Measurements from ENCODE around the gene FLAD1. TPM values are rescaled to one million over a fixed set of nuclear protein-coding genes. Genes with fewer than 3 reads are reported as not detected.

The FLAD1 gene
- total and polyA plus RNA-seq, 2 of the 4 experiments (the other 2 are of a cell fraction): 26.3 to 37.3 TPM

DNA sequence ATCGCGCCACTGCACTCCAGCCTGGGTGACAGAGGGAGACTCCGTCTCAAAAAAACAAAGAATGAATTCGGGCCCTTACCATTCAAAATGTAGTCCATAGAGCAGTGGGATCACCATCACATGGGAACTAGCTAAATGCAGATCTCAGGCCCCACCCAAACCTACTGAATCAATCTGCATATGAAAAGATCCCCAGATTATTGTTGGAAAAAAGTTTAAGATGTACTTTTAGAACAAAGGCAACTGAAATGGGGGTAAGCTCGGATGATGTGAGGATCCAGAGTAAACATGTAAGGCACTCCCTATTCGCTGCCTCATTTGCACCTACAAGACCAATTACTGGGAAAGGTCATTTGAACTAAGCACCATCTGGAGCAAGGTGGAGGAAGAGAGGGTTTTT, 803 bp upstream of the FLAD1 start:
- dilution Hi-C loops (cut with HindIII; ENCODE audit: low sequenced_read_pairs, unreplicated experiment): no loop called here
- H3K9ac ChIP-seq (ENCODE audit: low read depth, low read length): peak overlapping the region; percentile 61; the same call in 1 of the 2 replicates
- TF ChIP-seq SMC3 (IDR thresholded peaks at IDR 0.05; ENCODE audit: low read depth, low read length) (no peak), CHD1 (IDR thresholded peaks at IDR 0.05; ENCODE audit: low read depth, low read length) (no peak), POLR2A (IDR thresholded peaks at IDR 0.05; ENCODE audit: low read depth, low read length) (no peak), MXI1 (IDR thresholded peaks at IDR 0.05; ENCODE audit: borderline replicate concordance, low read depth, low read length) (no peak), RAD21 (IDR thresholded peaks at IDR 0.05; ENCODE audit: low read length) (no peak), NFE2L2 (IDR thresholded peaks at IDR 0.05; ENCODE audit: low read depth, low read length) (no peak)
- TF ChIP-seq, protein P1, sequence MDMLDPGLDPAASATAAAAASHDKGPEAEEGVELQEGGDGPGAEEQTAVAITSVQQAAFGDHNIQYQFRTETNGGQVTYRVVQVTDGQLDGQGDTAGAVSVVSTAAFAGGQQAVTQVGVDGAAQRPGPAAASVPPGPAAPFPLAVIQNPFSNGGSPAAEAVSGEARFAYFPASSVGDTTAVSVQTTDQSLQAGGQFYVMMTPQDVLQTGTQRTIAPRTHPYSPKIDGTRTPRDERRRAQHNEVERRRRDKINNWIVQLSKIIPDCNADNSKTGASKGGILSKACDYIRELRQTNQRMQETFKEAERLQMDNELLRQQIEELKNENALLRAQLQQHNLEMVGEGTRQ (IDR thresholded peaks at IDR 0.05; ENCODE audit: low read depth, low read length): no peak

More for the DNA sequence above, 803 bp upstream of the FLAD1 start:
- H3K79me1 ChIP-seq (ENCODE audit: low read depth in 1 of 2, low read length in 2 of 2): peaks cover 9 to 44% of the 10 kb centered on the region in 2 experiments; a peak in 3 of 4 replicates
- H3K36me3 ChIP-seq (ENCODE audit: control insufficient read depth, insufficient read depth, low read length): peaks cover under 1% of the 10 kb centered on the region; the same call in 1 of the 2 replicates
- no TSS peak for BruUV-seq (replicated peaks)
- H3K4me3 ChIP-seq (ENCODE audit: insufficient read depth, low read depth, low read length): peak overlapping the region; percentile 53; the same call in 1 of the 2 replicates
- intact Hi-C loops (cut with micrococcal nuclease) (no loop called here), in situ Hi-C loops (cut with MboI; ENCODE audit: low sequenced_read_pairs) (no loop called here)
- ATAC-seq (ENCODE audit: low read depth): no peak
- no peak overlapping the region; the same call in 2 of the 3 replicates for H2BK15ac ChIP-seq (ENCODE audit: low read depth, low read length)
- no CpG with 5 or more reads among the region's 6 CpGs for WGBS, 2 experiments (ENCODE audit: extremely low coverage in 2 of 2, insufficient read length in 1 of 2)
- ChIA-PET CTCF (interaction anchor here (1.8 kb wide), 1 partner anchor 11 kb away, joined by 5 read pairs; the partner anchor contains the start of gene SHC1), POLR2A (ENCODE audit: unreplicated experiment) (no interaction called here)
- peaks cover 3% of the 10 kb centered on the region for H3K4me1 ChIP-seq (ENCODE audit: control insufficient read depth, insufficient read depth, low read length)
- 0 out of 2 replicates have a peak overlapping the region, but pooled peaks have one; percentile 57 for H2AK5ac ChIP-seq (ENCODE audit: low read depth, low read length)
- H2BK120ac ChIP-seq (ENCODE audit: low read depth, low read length): no peak overlapping the region
- no peak for DNase-seq
- H3K56ac ChIP-seq (ENCODE audit: extremely low read depth, insufficient read depth, low read length): no peak overlapping the region
- H3K9me3 ChIP-seq (ENCODE audit: control insufficient read depth, insufficient read depth, low read length): no peaks in the 10 kb centered on the region
- no peak overlapping the region for H2AK9ac ChIP-seq (replicated peaks; ENCODE audit: low read depth, low read length, poor library complexity)
- no peaks in the 10 kb centered on the region for H3K27me3 ChIP-seq (ENCODE audit: control insufficient read depth, insufficient read depth, low read length)
- H2BK20ac ChIP-seq (ENCODE audit: low read depth, low read length): no peak overlapping the region
- no peak overlapping the region for H2BK5ac ChIP-seq (ENCODE audit: low read depth, low read length, poor library complexity, severe bottlenecking)
- no peaks in the 10 kb centered on the region for H3K9me1 ChIP-seq (ENCODE audit: insufficient read depth, low read length)
- no peak overlapping the region for H3K18ac ChIP-seq (ENCODE audit: low read depth, low read length)
- no peak overlapping the region for H4K91ac ChIP-seq (ENCODE audit: insufficient read depth, low read depth, low read length)
- H4K5ac ChIP-seq (ENCODE audit: low read depth, low read length): no peak overlapping the region
- H3K4ac ChIP-seq (ENCODE audit: low read depth, low read length): no peak overlapping the region
- no peak overlapping the region for H3K27ac ChIP-seq (ENCODE audit: insufficient read depth, low read length)
- H3K4me2 ChIP-seq (ENCODE audit: low read depth, low read length): peak overlapping the region; percentile 87; the same call in 1 of the 2 replicates
- no peaks in the 10 kb centered on the region for H4K20me1 ChIP-seq (ENCODE audit: insufficient read depth, low read length)
- no peak overlapping the region for H3K23ac ChIP-seq (ENCODE audit: low read depth, low read length)
- no peak overlapping the region for H2AFZ ChIP-seq (replicated peaks; ENCODE audit: low read length, poor library complexity)
- H4K8ac ChIP-seq (ENCODE audit: low read depth in 2 of 2, low read length in 2 of 2): peak overlapping the region; percentile 65 to 85
- no peak overlapping the region for H3K14ac ChIP-seq (replicated peaks; ENCODE audit: low read depth, low read length)
